NOMO-1 treated with DMSO at 0.1 percent for 48 hours (cell line): ENCODE data around the gene TEX48.
A peak's percentile ranks its signal among the peaks of the same experiment; 100 is the strongest.

Experiments
- DNase-seq: peaks from one replicate; lab custom pipeline; 2025; ENCODE audit not compliant: unreplicated experiment; lab: John Stamatoyannopoulos, UW

TEX48 gene, protein sequence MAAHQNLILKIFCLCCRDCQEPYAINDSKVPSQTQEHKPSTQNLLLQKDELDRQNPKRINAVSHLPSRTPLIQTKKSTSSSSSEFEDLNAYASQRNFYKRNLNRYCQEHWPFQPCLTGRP

DNA sequence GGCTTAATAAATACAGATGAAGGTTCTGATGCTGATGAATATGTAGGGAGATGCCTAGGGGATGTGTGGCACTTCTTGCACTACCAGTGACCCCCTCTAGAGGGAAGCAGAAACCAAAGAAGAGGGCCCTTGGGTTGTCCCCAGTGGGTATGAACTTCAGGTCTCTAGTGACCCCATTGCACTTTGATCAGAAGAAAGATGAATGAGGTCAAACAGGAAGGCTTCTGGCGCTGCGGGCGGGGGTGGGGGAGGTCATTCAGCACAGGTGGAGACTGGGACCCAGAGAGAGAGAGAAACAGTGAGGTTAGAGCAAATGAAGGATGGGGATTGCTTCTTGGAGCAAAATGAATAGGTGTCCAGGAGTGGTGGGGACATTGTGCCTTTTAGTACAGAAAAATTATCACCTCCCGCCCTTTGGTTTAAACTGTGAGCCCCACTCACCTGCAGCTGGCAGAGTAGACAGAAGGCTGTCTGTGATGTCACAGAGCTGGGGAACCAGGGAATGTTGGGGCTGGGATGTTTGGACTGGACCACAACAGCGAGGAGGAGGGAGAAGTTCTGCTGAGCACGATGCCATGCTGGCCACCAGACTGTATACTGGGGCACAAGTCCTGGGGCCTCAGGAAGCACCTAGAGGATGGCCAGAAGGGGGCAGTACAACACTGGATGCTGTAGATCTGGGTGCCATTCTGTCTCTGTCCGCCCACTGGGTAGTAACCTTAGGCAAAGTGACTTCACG lies at the start of gene TEX48:
TEX48 (minus strand) TSS at position 599 of the 739 bp plus-strand sequence. CDS start 10,469 bp downstream, outside the sequence.
- DNase-seq, result peak; percentile 65

DNA sequence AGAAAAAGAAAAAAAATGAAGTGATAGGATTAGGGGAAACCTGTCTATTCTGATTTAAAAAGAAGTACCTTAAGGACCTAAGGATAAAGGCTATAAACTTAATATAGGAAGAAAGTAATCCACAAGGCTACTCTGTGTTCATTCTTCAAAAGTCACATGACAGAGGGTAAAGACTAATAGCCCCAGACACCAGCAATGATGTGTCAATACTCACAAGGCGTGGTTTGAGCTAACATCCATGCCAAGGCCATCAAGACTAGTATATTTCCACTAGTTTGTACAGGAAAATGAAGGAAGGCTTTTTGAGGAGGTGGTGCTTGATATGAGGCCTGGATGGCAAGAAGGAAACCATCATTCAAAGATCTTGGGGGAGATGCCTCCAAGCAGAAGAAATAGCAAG lies 49.7 kb upstream of the TEX48 start:
- no peak for DNase-seq

DNA sequence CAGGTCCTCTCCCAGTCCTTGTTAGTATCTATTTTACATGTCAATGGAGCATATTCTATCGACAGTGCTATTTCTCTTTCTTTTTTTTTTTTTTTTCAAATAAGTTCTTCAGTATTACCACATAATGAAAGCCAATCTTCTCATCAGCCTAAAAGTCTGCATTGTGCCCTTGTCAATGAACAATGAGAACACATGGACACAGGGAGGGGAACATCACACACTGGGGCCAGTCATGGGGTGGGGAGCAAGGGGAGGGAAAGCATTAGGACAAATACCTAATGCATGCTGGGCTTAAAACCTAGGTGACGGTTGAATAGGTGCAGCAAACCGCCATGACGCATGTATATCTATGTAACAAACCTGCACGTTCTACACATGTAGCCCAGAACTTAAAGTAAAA lies 47.7 kb upstream of the TEX48 start:
- no peak for DNase-seq

DNA sequence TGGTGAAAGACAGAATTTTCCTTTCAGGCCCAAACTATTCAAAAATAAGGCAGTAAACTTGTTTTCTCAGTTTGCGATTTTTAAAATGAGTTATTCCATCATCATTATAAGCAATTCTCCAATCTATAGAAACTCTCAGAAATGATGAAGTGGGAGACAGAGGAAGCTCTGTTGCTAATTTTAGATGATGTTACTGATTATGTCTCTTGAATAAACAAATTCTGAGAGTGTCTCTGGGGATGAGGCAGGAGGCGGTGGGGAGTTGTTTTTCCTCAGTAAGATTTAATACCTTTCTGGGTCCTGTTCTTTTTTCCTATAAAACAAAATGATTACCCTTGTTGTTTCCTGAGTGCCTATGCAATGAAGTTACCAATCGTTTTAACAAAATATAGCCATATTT lies 43.9 kb upstream of the TEX48 start:
- DNase-seq, result no peak

DNA sequence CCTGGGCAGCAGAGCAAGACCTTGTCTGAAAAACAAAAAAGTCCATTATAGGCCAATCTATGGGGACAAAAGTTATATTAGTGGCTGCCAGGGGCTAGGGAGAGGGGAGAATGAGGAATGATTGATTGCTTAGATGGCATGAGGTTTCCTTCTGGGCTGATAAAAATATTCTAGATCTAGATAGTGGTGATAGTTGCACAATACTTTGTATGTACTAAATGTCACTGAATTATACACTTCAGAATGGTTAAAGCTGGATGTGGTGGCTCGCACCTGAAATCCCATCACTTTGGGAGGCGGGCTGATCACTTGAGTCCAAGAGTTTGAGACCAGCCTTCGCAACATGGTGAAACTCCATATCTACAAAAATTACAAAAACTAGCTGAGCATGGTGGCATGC lies 42.8 kb upstream of the TEX48 start:
- no peak for DNase-seq

DNA sequence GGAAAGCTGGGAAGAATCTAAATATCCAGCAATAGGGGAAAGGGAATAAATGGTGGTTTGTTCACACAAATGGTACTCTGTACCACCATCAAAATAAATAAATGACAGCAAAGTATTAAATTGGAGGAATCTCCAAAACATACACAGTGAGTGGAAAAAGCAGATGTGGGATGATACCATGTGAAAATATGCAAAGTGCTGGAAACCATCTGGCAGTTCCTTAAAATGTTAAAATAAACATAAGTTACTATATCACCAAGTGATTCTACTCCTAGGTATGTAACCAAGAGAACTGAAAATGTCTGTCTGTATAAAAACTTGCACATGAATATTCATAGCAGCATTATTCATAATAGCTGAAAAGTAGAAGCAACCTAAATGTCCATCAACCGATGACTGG lies 41.9 kb upstream of the TEX48 start:
- DNase-seq, result no peak

DNA sequence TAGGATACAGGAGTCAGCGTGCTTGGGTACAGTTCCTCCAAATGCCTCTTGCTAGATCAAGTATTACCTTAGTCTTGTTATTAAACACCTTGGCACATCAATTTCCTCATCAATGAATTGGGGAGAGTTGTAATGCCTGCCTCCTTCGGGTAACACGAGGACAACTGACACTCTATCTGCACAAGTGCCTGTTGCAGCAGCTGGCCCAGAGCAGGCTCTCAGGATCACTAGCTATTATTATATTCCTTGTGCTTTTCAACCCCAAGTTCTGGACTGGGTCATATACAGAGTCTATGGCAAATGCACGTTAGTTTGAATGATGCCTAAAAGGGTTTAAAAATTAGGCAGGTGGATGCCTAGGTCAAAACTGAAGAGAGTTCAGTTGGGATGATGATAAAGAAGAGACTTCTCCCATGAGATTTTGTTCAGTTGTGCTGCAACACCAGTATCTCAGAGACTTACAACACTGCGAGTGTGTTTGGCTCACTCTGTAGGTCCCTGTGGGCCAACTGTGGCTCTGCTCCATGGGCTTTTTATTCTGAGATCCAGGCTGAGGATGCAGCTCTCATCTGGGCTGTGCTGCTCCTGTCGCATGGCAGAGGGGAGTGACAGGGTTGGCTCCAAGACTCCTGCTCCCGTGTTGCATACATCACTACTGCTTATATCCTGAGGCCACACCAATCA lies 41.1 kb upstream of the TEX48 start:
- no peak for DNase-seq

DNA sequence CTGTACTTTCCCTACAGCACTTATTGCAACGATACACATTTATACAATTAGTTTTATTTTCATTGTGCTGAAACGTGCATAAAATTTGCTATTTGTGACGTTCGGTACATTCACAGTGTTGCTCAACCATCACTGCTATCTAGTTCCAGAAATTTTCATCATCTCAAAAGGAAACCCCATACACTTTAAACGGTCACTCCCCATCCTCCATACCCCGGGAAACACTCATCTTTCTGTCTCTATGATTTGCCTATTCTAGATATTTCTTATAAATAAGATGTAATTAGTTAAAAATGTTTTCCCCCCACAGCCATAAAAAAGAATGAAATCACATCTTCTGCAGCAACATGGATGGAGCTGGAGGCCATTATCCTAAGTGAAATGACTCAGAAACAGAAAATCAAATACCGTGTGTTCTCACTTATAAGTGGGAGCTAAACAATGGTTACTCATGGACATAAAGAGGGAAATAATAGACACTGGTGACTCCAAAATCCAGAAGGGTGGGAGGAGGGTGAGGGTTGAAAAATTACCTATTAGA lies 40.2 kb upstream of the TEX48 start:
- DNase-seq, result no peak

DNA sequence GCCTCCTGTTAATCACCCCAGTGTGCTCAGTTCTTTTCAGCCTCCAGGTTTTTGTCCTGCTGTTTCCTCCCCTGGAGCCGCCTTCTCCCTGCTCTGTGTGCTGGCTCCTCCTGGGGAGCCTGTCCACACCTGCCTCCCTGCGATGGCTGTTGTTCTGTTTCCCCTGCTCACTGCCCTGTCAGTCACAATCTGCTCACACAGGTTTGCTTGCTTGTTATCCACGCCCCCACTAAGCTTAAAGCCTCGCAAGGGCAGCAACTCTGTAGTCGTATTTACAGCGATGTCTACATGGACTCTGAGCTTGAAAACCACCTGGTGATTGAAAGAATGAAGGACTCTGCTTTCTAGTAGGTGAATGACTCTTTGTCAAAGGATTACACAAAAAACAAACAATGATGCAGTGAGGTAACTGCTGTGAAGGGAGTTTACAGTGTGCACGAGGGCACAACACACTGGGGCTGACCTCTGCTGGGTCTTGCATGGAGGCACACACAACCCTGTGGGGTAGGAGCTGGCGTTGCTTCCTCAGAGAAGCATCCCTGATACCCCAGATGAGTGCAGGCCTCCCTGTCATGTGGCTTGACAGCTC lies 39.6 kb upstream of the TEX48 start:
- no peak for DNase-seq

DNA sequence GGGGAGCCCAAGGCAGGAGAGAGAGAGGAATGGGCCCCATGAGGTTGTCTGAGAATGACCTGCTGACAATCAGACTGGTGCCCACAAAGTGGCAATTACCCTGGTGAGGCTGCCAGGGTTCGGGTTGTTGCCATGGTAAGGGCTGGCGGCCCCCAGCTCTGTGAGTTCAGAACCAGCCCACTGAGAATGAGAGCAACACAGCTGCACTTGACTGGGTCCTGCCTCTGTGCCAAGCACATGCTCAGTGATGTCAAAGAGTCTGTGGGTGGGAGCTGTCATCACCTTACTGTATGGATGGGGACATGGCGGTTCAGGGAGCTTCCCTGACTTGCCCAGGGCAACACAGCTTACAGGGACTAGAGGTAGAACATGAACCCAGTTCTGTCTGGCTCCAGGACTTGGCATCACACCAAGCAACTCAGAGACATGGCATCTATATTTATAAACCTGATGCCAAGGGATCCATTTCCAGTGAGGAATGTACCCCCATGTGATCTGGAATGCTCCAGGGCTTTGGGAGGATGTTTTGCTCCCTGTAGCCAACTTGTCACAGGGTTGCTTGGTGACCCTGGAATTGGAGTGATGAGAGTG lies 38.2 kb upstream of the TEX48 start:
- DNase-seq, result no peak

DNA sequence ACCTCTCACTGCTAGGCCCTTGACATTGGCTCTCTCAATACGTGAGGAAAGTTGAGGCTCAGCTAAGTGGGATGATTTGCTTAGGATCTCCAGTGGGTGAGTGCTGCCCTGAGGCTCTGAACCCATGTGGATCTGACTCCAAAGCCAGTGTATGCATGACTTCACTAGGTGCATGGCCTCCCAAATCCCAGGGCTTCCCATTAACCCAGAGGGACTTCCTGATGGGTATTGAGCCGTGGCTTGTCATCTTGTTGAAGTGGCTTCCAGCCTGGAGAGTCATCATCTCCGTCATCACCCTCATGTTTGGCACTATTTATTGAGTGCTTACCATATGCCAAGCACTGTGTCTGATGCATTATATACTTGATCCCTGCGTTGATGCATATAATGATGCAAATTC lies 37.3 kb upstream of the TEX48 start:
- no peak for DNase-seq

DNA sequence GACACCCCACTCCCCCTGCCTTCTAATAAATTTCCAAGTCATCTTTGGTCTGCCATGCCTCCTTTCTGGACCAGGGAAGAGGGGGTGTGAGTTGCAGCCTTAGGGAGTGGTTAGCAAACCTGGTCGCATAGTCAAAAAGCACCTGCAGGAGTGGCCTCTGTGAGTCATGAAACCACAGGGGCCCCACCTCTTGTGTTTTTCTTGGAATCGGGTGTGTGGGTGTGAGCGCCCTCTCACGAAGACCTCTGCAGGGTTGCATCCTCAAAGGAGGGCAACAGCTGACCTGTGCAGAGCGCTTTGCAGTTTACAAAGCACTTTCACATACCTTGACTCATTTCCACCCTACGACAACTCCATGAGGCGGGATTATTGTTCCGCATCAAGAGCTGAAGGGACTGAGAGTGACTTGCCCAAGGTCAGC lies 36.8 kb upstream of the TEX48 start:
- DNase-seq, result no peak

DNA sequence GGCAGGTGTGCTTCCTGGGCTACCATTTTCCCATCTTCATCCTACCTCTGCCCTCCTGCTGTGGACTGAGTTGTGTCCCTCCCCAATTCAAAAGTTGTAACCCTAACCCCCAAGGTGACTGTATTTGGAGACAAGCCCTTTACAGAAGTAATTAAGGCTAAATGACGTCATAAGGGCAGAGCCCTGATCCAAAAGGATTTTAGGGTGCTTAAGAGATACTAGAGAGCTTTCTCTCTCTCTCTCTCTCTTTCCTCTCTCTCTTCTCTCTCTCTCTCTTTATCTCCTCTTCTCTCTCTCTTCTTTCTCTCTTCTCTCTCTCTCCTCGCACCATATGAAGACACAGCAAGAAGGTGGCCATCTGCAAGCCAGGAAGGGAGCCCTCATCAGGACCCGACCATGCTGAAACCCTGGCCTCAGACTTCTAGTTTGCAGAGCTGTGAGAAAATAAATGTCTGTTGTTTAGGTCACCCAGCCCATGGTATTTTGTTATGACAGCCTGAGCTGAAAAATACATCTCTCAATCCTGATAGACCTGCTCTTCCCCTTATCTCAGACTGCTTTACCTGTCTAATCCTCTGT lies 36.0 kb upstream of the TEX48 start:
- no peak for DNase-seq

DNA sequence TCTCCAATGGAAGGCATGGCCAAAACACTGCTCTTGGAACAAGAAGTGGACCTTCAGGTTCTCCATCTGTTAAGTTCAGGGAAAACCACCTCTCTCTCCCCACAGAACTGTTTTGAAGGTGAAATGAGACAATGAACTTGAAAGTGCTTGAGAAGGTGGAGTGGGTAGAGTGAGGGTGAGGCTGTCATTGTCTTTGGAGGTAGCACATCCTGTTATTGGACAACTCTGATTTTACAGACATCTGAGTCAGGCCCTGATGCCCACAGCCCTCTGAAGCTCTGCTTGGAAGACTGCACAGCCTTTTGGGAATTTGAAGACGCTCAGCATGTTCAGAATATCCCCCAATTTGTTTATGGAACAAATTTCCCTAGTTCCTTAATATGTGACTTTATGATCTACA lies 27.6 kb upstream of the TEX48 start:
- DNase-seq, result no peak

DNA sequence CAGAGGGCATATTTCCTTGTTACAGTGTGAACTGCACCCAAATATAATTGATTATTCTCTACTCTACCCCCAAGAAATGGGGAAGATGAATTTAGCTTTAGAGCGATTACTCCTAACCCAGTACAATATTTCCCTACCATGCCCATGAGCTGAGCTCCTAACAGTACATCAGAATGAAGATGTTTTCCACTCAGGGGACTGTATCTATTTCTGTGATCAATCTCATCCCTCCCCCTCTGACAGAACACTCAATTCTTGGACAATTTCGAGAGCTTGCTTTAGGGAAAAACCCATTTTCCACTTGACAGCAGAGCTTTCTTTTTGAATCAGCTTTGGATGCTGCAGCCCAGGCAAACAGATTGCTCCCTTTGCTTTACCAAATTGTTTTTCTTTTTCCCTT lies 24.7 kb upstream of the TEX48 start:
- no peak for DNase-seq

DNA sequence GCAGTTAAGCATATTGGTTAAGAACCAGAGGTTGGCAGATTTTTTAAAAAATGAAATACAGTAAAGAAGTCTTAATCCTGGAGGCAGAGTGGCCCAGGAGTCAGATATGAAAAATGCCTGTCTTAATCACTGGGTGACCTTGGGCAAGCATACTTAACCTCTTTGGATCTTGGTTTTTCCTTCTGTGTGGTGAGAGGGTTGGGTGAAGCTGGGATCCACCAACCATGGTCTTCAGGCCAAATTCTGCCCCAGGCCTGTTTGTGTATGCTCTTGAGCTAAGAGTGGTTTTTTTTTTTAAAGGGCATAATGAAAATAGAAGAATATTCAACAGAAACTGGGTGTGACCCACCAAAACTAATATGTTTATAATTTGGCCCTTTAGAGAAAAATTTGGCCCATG lies 20.0 kb upstream of the TEX48 start:
- no peak for DNase-seq

DNA sequence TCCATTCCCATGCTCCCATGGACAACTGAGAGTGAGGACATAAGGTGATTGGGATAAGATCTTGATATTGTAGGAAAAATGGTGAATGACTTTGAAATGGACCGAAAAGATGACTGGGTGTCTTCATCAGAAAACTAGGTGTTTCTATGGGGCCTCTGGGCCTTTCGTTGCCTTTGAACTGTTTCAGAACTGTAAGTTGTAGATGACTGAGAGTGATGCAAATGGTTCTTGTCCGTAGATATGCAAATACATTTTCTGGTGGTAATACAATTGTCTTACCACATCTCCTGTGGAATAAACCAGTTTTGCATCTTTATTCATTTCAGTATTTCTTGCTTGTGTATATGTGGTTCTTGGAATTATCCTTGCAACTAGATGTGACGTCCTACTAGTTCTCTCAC lies 16.0 kb upstream of the TEX48 start:
- DNase-seq, result no peak

DNA sequence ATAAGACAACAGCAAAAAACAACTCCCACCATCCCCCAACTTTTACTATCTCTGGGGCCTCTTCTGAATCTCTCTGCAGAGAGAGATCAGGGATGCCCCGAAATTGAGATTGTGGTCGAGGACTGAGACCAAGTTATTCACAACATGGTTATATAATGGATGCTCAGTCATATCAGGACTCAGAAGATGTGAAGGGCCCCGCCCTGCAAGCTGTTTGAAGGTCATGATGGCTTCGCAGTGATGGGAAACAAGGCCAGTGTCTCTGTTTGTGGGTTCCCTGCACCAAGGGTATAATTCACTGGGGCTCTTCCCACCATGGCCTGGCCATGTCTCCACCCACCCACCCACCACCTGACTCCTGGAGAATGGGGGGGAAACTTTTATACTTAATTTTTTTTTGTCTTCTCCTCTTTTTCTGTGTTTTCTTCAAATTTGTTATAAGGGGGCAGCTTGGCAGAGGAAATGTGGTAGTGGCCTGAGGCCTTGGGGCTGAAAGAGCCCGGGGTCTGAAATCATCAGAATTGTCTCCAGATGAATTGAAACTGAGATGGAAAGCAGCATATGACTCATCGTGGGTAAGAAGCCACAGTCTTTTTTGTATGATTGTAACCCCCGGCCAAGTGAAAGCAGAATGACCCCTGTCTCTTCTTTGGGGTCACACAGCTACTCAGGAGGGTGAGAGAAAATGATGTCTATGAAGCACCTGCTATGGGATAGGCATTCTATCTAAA lies 15.0 kb upstream of the TEX48 start:
- DNase-seq, result no peak

DNA sequence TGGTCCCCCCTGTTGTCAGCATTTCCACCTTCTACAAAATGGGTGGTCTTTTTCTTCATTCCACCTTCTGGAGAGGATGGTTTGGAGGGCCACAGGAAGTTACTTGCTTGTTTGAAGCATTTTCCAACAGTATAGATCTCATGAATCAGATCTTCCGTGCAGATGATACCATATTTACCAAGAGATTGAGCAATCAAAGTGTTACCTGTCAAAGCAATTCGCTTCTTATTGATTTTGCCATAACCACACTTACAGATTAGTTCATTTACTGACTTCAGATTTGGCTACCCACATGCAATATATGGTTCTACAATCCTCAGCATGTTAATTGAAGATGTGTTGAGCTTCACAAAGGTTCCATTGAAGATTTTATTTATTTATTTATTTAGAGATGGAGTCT lies 14.0 kb upstream of the TEX48 start:
- no peak for DNase-seq

DNA sequence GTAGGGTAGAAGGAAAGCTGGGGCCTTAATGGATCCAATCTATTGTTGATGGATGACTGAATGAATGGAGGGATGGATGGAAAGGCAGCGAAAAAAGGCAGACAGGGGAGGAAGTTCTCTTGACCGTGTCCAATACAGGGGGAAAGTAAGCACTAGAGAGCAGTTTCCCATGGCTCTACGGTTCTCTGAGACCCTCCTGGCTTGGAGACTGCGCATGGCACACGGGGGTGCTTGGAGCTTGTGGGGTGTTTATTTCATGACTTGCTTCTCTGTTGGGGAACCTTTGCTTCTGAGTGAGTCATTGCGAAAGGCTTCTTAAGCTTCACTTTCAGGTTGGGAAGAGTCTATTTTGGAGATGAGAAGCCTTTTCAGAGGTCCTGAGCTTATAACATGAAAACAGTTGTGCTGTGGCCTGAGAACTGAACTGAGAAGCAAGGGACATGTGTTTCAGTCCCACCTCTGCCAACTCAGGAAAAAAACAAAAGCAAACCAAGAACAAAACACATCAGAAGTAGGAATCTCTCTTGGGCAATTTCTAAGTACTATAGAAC lies 12.8 kb upstream of the TEX48 start:
- DNase-seq, result no peak
